GF-D8 (cell line): ENCODE data around the gene TGM5.
"Not testable (repeated sequence)": the region's sequence is repeated elsewhere in the genome, so short reads cannot be mapped to it uniquely, and the experiment has no call there.

Experiments
- DNase-seq: peaks from one replicate; lab custom pipeline; 2025; lab: John Stamatoyannopoulos, UW

Gene TGM5

DNA sequence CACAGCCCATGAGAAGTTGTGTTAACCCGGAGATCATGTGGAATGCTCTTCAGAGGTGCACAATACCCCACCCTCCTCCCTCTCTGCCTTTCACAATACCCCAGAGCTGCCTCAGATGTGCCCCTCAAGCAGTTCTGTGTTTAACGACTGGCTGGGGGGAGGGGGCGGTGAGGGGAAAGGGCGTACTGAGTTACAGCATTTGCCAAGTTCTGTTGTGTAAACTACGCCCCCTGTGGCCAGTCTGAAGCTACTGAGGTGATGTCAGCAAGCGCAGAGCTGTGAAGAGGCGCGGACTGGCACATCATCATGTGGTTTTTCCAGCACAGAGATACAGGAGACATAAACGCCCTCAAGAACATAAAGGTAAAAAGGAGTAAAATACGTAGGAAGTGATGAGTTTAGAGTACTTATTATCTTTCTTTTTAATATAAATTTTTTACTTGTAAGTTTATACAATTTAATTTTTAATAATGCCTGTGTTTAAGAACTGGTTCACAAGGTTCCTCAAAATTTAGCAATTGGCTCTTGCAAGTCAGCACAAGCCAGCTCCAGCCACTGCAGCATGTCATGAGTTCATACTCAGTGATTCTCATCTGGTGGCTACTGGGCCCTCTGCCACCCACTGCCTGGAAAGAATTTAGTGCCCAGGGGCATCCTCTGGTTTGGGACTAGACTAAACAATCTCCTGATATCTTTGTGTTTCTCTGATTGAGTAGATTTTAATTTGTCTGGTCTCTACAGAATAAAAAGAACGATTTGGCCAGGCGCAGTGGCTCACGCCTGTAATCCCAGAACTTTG, 47.6 kb downstream of the TGM5 start:
- no peak for DNase-seq

- DNase-seq = no peak
These were observed 50.8 kb downstream of the TGM5 start for GRCh38 chr15:43215961-43216360.

- DNase-seq = no peak
These were observed 52.0 kb downstream of the TGM5 start for GRCh38 chr15:43214592-43215295.

GRCh38 chr15:43214169-43214568, 52.6 kb downstream of the TGM5 start:
- no peak for DNase-seq

- DNase-seq = no peak
These were observed 53.3 kb downstream of the TGM5 start for GRCh38 chr15:43213466-43213865.

DNA sequence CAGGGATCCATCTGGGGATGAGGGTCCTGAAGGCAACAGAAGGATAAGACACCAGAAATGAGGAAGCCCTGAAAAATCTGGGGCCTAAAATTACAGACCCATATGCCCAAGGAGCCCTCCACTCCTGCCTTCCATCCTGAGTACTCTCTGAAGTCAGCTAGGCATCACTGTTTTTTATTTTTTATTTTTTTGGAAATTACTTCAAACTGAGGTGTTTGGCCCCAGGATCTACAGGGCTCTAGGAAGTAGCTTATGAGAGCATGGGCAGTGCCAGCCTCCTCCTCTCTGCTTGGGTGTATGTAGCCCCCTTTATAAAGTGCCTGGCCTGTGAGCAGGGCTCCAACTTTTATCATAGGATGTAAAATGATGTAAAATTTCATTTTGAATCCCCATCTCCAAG, 53.8 kb downstream of the TGM5 start:
- DNase-seq = no peak

- no peak for DNase-seq
These were observed 54.4 kb downstream of the TGM5 start for GRCh38 chr15:43212299-43212698.

- DNase-seq = no peak
These were observed 55.4 kb downstream of the TGM5 start for GRCh38 chr15:43211224-43211735.

DNA sequence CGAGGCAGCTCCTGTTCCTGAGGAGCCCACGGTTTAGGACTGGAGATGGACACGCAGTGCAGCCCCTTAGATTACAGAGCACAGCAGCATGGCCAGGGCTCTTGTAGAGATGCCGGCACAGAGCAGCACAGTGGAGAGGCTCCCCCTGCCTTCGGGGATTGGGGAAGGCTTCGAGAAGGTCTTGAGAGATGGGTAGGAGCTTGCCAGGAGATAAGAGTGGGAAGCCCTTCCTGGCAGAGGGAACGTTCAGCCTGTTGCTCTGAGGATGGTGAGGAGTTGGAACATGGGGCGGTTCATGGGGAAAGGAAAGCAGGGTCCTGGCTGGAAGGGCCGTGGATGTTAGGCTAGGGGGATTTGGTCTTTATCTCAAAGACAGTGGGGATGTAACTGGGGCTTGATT, 55.9 kb downstream of the TGM5 start:
- no peak for DNase-seq

DNA sequence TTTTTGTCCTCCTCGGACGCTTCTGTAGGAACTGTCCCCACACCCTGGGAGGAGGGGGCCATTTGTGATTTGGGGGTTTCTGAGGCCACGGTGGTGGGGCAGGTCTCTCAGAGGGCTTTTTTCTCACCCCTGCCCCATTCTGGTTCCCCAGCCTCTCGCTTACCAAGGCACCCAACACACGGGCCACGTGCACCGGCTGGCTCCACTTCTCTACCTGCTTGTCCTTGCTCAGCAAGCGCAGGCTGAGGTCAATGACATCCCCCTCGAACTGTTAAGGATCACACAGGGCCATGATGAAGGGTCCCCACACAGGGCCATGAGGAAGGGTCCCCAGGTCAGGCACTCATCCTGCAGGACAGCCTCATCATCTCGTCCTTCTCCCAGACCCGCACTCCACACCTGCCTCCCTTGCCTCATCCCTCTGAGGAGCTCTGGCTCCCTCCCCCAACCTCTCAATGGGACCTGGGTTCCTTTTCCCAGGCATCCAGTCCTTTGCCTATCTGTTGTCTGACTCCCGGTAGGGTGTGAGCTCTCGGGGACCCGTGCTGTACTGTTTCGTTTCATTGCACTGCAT, 56.5 kb downstream of the TGM5 start:
- DNase-seq = no peak

DNA sequence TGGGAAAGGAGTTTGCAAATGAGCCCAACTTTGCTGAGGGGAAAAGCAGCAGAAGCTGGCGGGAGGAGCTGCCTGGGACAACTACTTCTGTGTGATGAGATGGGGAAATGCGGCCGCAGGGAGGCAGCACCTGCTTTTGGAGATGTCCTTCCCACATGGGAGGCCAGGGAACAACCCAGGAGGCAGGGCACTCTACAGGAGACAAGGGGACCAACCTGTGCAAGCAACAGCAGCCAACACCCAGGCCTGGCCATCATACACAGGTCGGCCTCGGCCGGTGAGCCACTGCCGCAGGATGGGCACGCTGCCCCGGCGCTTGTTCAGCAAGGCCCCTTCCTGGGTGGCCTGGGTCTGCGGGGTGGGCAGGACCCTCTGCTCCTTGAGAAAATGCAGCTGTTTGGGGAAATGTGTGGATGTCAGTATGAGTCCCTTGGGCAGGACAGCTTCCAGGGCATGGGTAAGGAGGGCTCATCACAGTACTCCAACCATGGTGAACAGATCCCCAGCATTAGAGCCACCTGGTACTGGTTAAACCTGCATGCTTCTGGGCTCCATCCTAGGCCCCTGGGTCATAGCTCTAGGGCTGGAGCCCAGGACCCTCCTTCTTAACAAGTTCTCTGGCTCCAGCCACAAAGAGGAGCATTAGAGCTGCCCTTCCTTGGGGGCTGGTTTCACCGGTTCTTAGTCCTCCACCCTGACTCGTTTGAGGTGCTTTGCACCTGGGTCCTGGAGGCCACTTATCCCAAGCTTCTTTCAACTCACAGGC, 57.5 kb downstream of the TGM5 start:
- DNase-seq = no peak

GRCh38 chr15:43208052-43209002, 58.4 kb downstream of the TGM5 start:
- no peak for DNase-seq

- DNase-seq = no peak
These were observed 59.7 kb downstream of the TGM5 start for GRCh38 chr15:43207024-43207423.

GRCh38 chr15:43206054-43206453, 60.7 kb downstream of the TGM5 start:
- DNase-seq = no peak

GRCh38 chr15:43204016-43204901, 62.5 kb downstream of the TGM5 start:
- DNase-seq = no peak

DNA sequence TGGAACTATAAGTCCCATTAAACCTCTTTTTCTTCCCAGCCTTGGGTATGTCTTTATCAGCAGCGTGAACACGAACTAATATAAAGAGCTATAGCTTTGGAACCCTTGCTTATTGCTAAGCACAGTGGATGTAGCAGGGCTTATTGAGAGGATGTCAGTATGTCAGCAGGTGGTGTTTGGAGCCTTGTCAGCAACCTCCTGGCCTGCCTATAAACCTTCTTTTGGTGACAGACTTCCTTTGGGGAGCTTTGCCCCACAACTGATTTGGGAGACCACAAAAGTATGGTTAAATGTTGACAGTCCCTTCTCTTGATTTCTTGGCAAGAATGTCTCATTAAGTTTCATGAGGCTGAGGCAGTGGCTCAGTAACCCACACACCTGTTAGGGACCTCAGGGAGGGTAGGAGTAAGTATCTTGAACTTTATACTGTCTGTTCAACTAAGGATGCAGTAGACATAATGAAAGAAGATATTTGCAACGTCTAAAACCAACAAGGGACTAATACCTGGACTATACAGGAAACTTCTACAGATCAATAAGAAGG, 66.7 kb downstream of the TGM5 start:
- DNase-seq = no peak

DNA sequence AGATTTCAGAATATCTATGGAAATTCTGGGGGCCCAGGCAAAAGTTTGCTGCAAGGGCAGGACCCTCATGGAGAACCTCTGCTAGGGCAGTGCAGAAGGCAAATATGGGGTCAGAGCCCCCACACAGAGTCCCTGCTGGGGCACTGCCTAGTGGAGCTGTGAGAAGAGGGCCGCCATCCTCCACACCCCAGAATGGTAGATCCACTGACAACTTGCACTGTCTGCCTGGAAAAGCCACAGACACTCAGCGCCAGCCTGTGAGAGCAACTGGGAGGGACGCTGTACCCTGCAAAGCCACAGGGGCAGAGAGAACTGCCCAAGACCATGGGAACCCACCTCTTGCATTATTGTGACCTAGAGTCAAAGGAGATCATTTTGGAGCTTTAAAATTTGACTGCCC, 67.7 kb downstream of the TGM5 start:
- DNase-seq = no peak

DNA sequence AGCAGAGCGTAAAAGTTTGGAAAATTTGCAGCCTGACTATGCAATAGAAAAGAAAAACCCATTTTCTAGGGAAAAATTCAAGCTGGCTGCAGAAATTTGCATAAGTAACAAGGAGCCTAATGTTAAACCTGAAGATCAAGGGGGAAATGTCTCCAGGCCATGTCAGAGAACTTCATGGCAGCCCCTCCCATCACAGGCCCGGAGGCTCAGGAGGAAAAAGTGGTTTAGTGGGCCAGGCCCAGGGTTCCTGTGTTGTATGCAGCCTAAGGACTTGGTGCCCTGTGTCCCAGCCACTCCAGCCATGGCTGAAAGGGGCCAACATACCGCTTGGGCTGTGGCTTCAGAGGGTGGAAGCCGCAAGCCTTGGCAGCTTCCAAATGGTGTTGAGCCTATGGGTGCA, 68.2 kb downstream of the TGM5 start:
- not testable (repeated sequence) for DNase-seq

GRCh38 chr15:43197773-43198172, 69.0 kb downstream of the TGM5 start:
- DNase-seq = not testable (repeated sequence)
